ENCODE measurements around the gene BST2. TPM values are rescaled to one million over a fixed set of nuclear protein-coding genes. Genes with fewer than 3 reads are reported as not detected.
A peak's percentile ranks its signal among the peaks of the same experiment; 100 is the strongest.

The BST2 gene
- total RNA-seq, 3 donors from 2014 or later: 9.7 to 72.6 (median 28.2) TPM

DNA sequence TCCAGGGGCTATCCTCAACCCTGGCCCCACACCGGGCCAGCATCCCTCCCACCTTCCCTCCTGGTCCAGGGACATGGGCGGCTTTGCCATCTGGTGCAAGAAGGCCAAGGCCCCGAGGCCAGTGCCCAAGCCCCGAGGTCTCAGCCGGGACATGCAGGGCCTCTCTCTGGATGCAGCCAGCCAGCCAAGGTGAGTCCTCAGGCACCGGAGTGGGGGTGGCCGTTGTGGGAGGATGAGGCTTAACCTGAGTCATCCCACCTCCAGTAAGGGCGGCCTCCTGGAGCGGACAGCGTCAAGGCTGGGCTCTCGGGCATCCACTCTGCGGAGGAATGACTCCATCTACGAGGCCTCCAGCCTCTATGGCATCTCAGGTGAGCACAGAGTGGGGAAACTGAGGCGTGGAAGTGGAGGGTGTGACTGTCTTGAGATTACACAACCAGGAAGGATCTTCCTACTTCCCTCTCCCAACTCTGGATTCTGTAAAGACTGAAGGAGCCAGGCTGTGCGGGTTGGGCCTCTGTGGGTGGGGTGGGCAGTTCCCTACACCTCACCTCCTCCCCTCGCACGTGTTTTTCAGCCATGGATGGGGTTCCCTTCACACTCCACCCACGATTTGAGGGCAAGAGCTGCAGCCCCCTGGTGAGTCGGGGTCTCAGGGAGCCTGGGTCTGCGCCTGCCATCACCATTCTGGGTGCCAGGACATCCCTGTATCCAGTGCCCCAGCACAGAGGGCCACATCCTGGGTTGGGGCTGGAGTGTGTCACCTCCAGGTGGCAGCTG, 18.2 kb upstream of the BST2 start:
- no peaks in the 10 kb centered on the region for H3K36me3 ChIP-seq (ENCODE audit: low read depth)
- no peak for TF ChIP-seq CTCF (IDR thresholded peaks at IDR 0.05)
- intact Hi-C loops (cut with DNase I, micrococcal nuclease): no loop called here
- no peak overlapping the region for H3K4me3 ChIP-seq
- no peaks in the 10 kb centered on the region for H3K9me3 ChIP-seq
- DNase-seq (no peak), ATAC-seq (no peak)
- H3K4me1 ChIP-seq (ENCODE audit: low read depth): peaks cover 11% of the 10 kb centered on the region

GRCh38 chr19:17421942-17422341, 16.5 kb upstream of the BST2 start:
- no peak for TF ChIP-seq CTCF (IDR thresholded peaks at IDR 0.05)
- intact Hi-C loops (cut with DNase I, micrococcal nuclease): no loop called here
- no peak for ATAC-seq
- DNase-seq: no peak
- Histone ChIP-seq H3K4me3 (no peak overlapping the region), H3K4me1 (ENCODE audit: low read depth) (peaks cover 11% of the 10 kb centered on the region), H3K36me3 (ENCODE audit: low read depth) (no peaks in the 10 kb centered on the region), H3K9me3 (no peaks in the 10 kb centered on the region)

DNA sequence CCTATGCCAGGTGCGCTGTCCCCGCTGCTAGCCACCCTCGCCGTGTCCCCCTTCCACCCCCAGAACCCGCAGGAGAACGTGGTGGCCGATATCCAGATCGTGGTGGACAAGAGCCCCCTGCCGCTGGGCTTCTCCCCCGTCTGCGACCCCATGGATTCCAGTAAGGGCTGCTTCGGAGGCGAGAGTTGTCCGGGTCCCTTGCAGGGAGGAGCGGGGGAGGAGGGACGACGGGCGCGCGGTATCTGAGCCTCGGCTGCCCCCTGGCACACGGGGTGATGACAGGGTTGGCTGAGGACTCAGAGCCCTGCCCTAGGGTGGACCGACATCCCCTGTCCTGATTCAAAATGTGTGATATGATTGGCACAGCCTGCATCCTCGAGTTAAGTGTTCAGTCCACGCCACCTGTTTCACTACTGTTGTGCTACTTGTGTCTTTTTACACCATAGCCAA, 15.1 kb upstream of the BST2 start:
- peak; percentile 43 for ATAC-seq
- intact Hi-C loops (cut with DNase I, micrococcal nuclease): no loop called here
- Histone ChIP-seq H3K4me3 (peak overlapping the region; percentile 65), H3K36me3 (ENCODE audit: low read depth) (no peaks in the 10 kb centered on the region), H3K9me3 (no peaks in the 10 kb centered on the region), H3K4me1 (ENCODE audit: low read depth) (peaks cover 11% of the 10 kb centered on the region)
- DNase-seq: peak; percentile 39 to 69 (median 66)
- TF ChIP-seq CTCF (IDR thresholded peaks at IDR 0.05): no peak

GRCh38 chr19:17419621-17420474, 14.4 kb upstream of the BST2 start, which contains the start of gene MVB12A:
MVB12A (plus strand) TSS chr19:17420047; CDS start chr19:17420136, 89 bp downstream.
- peak; percentile 97 to 99 (median 97) for DNase-seq
- H3K9me3 ChIP-seq: no peaks in the 10 kb centered on the region
- ATAC-seq: peak; percentile 99
- intact Hi-C loops (cut with DNase I, micrococcal nuclease): no loop called here
- peak within 1 kb of the TSS; percentile 65 for H3K4me3 ChIP-seq
- TF ChIP-seq CTCF (IDR thresholded peaks at IDR 0.05): no peak
- no peaks in the 10 kb centered on the region for H3K36me3 ChIP-seq (ENCODE audit: low read depth)
- peaks cover 11% of the 10 kb centered on the region for H3K4me1 ChIP-seq (ENCODE audit: low read depth)

DNA sequence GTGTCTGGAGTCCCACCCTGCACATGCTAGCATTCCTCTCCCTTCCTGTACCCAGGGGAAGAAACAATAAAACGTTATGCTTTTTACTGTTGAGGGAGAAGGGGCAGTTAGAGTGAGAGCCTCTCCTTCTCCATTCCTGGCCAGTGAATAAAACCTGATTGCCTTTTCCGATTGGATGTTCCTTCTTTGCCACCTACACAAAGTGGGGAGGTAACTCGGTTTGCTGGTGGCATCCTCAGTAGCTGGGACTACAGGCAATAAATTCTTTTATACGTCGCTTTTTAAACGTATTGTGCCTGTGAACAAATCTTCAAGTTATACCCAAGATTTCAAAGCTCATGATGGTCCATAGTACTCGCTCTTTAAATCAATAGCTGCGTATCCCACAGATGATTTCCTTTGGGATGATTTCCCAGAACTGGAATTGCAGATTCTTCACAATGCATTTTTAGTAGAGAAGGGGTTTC, 13.8 kb upstream of the BST2 start:
- Histone ChIP-seq H3K4me1 (ENCODE audit: low read depth) (peaks cover 11% of the 10 kb centered on the region), H3K4me3 (peak overlapping the region; percentile 65), H3K9me3 (no peaks in the 10 kb centered on the region), H3K36me3 (ENCODE audit: low read depth) (no peaks in the 10 kb centered on the region)
- DNase-seq (no peak), ATAC-seq (no peak)
- no peak for TF ChIP-seq CTCF (IDR thresholded peaks at IDR 0.05)
- intact Hi-C loops (cut with DNase I, micrococcal nuclease): no loop called here
